ENCODE results near the gene KIF1A. TPM values are rescaled to one million over a fixed set of nuclear protein-coding genes. Genes with fewer than 3 reads are reported as not detected.
"Not testable (repeated sequence)": the region's sequence is repeated elsewhere in the genome, so short reads cannot be mapped to it uniquely, and the experiment has no call there.

KIF1A gene
- total RNA-seq, 1 donor from 2014 or later: 69.2 TPM

DNA sequence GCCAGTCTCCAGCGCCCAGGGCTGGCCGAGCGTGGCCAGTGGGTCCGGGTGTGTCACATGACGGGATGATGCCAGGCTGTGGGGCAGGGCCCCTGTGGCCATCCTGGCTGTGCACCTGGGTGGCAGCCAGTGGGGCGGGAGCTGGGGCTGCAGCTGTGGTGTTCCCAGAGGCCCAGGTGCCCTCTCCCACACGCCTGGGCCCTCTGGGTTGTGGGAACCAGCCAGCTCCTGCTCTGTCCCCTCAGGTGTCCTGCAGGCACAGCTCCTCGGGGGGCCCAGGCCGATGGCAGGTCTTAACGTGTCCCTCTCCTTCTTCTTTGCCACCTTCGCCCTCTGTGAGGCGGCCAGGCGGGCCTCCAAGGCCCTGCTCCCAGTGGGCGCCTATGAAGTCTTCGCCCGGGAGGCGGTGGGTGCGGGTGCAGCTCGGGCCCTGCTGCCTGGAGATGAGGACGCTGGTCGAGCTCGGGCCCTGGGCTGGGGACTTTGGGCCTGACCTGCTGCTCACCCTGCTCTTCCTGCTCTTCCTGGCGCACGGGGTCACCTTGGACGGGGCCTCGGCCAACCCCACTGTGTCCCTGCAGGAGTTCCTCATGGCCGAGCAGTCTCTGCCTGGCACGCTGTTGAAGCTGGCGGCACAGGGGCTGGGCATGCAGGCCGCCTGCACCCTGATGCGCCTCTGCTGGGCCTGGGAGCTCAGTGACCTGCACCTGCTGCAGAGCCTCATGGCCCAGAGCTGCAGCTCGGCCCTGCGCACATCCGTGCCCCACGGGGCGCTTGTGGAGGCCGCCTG, 128.2 kb downstream of the KIF1A start, which contains the start of gene AQP12A:
TSS of gene AQP12A (plus strand) at position 236 of the 790 bp plus-strand sequence. CDS start at position 284, 48 bp downstream.
- DNase-seq (ENCODE audit: low read depth); H3K4me3 ChIP-seq (ENCODE audit: low read depth, low read length): not testable (repeated sequence)

DNA sequence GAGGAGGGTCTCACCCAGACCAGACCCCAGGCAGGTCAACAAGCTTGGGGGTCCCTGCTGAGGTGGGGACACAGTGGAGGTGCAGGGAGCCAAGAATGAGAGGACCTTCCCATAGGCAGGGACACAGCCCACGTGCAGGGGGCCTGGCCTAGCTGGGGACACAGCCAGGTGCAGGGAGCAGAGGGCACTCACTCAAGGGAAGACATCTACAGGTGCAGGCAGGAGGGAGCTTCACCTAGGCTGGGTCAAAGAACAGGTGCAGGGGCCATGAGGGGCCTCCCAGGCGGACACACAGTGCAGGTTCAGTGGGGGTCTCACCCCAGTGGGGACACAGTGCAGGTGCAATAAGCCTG, 129.0 kb downstream of the KIF1A start:
- H3K4me3 ChIP-seq (ENCODE audit: low read depth, low read length); DNase-seq (ENCODE audit: low read depth): not testable (repeated sequence)

DNA sequence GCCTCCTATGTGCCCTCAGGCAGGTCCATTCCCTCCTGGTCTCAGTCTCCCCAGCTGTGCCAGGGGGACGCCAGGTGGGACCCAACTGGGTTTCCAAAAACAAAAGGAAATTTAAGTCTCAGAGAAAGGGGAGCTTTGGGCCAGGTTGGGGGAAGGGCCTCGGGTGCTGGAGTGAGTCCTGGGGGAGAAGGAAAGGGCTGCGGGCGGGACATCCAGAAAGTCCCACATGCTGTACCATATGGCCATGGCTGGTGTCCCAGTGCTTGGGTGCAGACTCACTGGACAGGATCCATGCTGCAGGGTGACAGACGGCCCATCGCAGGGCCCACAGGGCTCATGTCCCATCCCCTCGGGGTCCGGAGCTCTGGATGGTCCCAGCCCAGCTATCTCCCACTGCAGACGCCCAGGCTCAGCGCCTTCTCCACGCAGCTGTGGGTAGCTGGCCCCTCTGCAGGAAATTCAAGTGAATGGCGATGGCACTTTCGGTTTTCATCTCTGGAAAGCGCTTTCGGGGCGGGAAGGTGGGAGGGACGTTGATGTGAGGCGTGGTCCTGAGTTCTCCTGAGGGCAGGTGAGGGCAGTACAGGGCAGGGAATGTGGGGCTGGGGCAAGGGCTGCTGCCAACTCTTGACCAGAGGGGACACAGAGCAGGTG, 129.5 kb downstream of the KIF1A start:
- DNase-seq (ENCODE audit: low read depth); H3K4me3 ChIP-seq (ENCODE audit: low read depth, low read length): not testable (repeated sequence)

DNA sequence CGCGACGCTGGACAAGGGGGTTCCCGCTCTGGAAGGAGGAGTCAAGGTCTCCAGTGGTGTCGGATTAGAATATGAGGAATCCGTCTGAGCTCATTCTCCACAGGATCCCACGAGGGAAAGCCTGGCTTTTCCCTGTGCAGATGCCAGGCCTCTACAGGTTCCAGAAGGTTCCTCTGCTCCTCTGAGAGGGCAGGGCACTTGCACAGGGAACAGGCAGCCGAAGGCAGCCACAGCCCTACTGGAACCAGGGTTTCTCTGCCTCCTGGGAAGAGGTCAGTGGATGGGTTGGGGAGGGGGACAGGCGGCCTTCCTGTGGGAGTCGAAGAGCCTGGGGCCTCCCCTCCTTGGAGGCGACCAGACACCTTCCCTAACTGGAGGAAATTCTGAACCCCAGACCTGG, 130.0 kb downstream of the KIF1A start:
- no peak overlapping the region for H3K4me3 ChIP-seq (ENCODE audit: low read depth, low read length)
- no peak for DNase-seq (ENCODE audit: low read depth)
- TF ChIP-seq, protein P1, sequence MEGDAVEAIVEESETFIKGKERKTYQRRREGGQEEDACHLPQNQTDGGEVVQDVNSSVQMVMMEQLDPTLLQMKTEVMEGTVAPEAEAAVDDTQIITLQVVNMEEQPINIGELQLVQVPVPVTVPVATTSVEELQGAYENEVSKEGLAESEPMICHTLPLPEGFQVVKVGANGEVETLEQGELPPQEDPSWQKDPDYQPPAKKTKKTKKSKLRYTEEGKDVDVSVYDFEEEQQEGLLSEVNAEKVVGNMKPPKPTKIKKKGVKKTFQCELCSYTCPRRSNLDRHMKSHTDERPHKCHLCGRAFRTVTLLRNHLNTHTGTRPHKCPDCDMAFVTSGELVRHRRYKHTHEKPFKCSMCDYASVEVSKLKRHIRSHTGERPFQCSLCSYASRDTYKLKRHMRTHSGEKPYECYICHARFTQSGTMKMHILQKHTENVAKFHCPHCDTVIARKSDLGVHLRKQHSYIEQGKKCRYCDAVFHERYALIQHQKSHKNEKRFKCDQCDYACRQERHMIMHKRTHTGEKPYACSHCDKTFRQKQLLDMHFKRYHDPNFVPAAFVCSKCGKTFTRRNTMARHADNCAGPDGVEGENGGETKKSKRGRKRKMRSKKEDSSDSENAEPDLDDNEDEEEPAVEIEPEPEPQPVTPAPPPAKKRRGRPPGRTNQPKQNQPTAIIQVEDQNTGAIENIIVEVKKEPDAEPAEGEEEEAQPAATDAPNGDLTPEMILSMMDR (conservative IDR thresholded peaks at IDR 0.05; ENCODE audit: low read depth, low read length): no peak

DNA sequence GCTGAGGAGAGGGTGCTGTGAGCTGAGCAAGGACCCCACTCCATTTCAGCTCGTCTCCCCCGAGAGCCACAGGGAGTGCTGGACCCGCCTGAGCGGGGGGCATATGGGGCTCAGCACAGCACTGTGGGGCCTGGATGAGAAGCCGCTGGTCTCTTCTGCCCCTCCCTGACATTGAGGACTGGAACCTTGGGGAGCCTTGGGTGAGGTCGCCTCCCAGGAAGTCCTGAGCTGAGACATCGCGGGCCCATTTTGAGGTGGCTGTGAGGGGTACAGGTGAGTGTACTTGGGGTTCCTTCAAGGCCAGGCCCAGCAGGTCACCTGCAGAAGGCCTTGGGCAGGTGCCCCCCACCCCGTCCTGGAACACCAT, 131.5 kb downstream of the KIF1A start:
- H3K4me3 ChIP-seq (ENCODE audit: low read depth, low read length): no peak overlapping the region
- TF ChIP-seq, protein P1 (conservative IDR thresholded peaks at IDR 0.05; ENCODE audit: low read depth, low read length): no peak
- DNase-seq (ENCODE audit: low read depth): no peak

DNA sequence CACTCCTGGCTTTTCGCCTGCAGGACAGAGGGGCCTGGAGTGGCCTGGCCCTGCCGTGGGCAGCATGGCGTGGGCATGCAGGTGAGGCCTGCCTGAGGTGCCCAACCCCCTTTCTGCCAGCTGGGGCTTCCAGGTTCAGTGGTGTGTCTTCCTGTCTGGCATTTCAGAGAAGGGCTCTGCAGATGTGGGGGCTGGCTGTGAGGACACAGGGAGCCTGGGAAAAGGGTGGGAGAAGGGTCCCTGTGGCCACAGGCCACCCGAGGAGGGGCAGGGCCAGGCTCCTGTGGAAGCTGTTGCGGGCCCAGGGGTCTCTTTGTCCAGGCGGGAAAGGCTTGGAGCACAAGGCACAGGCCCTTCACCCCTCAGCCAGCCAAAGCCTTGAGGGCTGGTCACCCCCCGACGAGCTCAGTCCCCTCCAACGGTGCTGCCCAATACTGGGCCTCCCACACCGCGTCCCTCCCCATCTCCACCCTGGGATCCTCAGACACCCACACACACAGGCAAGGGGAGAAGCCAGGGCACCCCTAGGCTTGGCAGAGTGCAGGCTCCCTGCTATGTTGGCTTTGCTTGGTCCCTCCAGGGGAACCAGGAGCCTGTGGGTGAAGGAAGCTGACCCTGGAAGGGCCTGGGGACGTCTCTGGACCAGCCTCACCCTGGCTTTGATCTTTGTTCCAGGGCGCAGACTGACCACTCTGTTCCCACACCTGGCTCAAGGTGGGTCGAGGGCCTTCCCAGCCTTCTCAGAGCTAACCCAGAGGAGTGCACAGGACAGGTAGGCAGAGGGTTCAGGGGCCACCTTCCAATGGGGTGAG, 132.1 kb downstream of the KIF1A start:
- DNase-seq (ENCODE audit: low read depth): no peak
- TF ChIP-seq, protein P1 (conservative IDR thresholded peaks at IDR 0.05; ENCODE audit: low read depth, low read length): no peak

DNA sequence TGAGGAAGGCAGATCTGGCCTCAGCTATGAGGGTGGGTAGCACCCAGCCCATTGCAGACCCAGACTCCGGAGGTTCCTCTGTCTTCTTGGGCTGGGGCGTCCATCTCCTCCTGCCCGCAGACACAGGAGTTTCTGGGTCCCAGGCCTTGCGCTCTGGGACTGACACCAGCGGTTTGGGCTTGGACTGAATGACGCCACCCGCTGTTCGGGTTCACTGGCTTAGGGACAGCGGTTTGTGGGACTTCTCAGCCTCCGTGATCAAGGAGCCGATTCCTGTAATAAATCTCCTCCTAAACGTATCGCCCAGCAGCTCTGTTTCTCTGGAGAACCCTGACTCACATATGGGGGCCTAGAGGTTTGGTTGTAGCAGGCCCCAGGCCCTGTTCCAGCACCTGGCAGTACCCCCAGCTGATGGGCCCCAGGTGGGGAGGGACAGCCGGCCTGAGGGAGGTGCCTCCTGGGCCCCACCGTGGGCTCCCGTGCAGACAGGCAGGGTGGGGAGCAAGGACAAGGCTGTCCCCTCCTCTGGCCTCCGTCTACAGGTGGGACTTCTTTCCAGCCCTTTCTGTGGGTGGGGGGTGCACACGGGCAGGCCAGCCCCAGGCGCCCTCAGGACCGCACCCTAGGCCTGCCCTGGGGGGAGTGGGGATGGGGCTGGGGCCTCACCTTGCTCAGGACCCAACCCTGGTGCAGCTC, 132.8 kb downstream of the KIF1A start:
- DNase-seq (ENCODE audit: low read depth): no peak
- TF ChIP-seq, protein P1 (conservative IDR thresholded peaks at IDR 0.05; ENCODE audit: low read depth, low read length): no peak
- H3K4me3 ChIP-seq (ENCODE audit: low read depth, low read length): no peak overlapping the region

More for the DNA sequence above, 132.1 kb downstream of the KIF1A start:
- no peak overlapping the region for H3K4me3 ChIP-seq (ENCODE audit: low read depth, low read length)

DNA sequence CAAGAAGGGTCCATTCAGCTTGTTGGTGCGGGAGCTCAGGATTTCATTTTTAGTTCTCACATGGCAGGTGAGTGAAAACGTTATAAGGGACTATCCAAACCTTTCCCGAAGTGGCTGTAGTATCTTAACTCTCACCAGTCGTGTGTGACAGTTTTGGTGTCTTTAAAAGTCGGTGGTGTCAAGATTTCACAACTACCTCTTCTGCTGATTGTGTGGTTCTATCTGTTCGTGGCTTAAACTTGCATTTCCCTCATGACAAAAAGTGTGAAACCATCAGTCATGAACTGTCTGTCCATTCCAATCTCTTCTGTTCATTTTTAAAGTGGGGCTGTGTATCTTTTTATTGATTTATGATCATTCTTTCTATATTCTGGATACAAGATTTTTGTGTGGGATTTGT, 133.6 kb downstream of the KIF1A start:
- no peak overlapping the region for H3K4me3 ChIP-seq (ENCODE audit: low read depth, low read length)
- TF ChIP-seq, protein P1 (conservative IDR thresholded peaks at IDR 0.05; ENCODE audit: low read depth, low read length): no peak
- no peak for DNase-seq (ENCODE audit: low read depth)

All from epithelial cell of proximal tubule (primary cell).